ENCODE measurements around the gene RETN. TPM values are rescaled to one million over a fixed set of nuclear protein-coding genes. Genes with fewer than 3 reads are reported as not detected.

Gene RETN
- total RNA-seq, 1 experiment from 2014 or later = not detected

DNA sequence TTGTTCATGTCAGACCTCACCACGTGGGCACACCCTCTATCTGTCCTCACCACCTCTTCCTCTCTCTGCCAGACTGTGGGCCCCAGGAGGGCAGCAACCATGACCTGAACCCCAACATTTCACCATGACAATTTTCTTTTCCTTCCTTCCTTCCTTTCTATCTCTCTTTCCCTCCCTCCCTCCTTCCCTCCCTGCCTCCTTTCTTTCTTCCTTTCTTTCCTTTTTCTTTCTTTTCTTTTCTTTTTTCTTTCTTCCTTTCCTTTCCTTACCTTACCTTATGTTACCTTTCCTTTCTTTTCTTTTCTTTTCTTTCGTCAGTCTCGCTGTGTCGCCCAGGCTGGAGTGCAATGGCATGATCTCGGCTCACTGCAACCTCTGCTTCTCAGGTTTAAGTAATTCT, 41.8 kb downstream of the RETN start:
- POLR2A ChIA-PET = no interaction called here
- CTCF ChIA-PET = no interaction called here
- no peak for DNase-seq
- no peak overlapping the region for H3K27ac Mint-ChIP-seq (ENCODE audit: unreplicated experiment)
- no peaks in the 10 kb centered on the region for H3K4me1 ChIP-seq
- no peaks in the 10 kb centered on the region for H3K9me3 Mint-ChIP-seq (ENCODE audit: unreplicated experiment)
- TF ChIP-seq, protein P1, sequence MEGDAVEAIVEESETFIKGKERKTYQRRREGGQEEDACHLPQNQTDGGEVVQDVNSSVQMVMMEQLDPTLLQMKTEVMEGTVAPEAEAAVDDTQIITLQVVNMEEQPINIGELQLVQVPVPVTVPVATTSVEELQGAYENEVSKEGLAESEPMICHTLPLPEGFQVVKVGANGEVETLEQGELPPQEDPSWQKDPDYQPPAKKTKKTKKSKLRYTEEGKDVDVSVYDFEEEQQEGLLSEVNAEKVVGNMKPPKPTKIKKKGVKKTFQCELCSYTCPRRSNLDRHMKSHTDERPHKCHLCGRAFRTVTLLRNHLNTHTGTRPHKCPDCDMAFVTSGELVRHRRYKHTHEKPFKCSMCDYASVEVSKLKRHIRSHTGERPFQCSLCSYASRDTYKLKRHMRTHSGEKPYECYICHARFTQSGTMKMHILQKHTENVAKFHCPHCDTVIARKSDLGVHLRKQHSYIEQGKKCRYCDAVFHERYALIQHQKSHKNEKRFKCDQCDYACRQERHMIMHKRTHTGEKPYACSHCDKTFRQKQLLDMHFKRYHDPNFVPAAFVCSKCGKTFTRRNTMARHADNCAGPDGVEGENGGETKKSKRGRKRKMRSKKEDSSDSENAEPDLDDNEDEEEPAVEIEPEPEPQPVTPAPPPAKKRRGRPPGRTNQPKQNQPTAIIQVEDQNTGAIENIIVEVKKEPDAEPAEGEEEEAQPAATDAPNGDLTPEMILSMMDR (IDR thresholded peaks at IDR 0.05; ENCODE audit: insufficient read depth in 1 of 2, low read depth in 1 of 2, low read length in 1 of 2, severe bottlenecking in 1 of 2, unreplicated experiment in 1 of 2) = no peak
- no peaks in the 10 kb centered on the region for H3K9me3 ChIP-seq
- intact Hi-C loops (cut with micrococcal nuclease; ENCODE audit: unreplicated experiment) = no loop called here
- no peak overlapping the region for H3K4me3 ChIP-seq (ENCODE audit: low read depth, low read length)
- BruUV-seq (replicated peaks) = no TSS peak
- no peaks in the 10 kb centered on the region for H3K4me1 Mint-ChIP-seq (ENCODE audit: low read depth, unreplicated experiment)
- H3K36me3 Mint-ChIP-seq (ENCODE audit: insufficient read depth, unreplicated experiment) = no peaks in the 10 kb centered on the region
- H3K27me3 ChIP-seq (replicated peaks; ENCODE audit: control insufficient read depth, insufficient read depth, low read length) = no peaks in the 10 kb centered on the region
- H3K4me3 Mint-ChIP-seq (ENCODE audit: unreplicated experiment) = no peak overlapping the region
- no peaks in the 10 kb centered on the region for H3K36me3 ChIP-seq (ENCODE audit: control insufficient read depth, insufficient read depth, low read length)
- H3K27me3 Mint-ChIP-seq (ENCODE audit: insufficient read depth, unreplicated experiment) = no peaks in the 10 kb centered on the region

DNA sequence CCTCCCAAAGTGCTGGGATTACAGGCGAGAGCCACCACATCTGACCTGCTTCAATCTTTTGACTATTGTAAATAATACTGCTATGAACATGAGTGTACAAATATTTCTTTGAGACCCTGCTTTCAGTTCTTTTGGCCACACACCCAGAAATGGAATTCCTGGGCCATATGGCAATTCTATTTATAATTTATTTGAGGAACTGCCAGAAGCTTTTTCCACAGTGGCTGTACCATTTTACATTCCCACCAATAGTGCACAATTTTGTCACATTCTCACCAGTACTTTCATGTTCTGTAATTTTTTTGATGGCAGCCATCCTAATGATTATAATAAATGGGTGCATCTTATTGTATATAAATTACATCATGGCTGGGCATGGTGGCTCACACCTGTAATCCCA, 46.8 kb downstream of the RETN start:
- H3K4me1 Mint-ChIP-seq (ENCODE audit: low read depth, unreplicated experiment) = no peaks in the 10 kb centered on the region
- TF ChIP-seq, protein P1 (IDR thresholded peaks at IDR 0.05; ENCODE audit: insufficient read depth in 1 of 2, low read depth in 1 of 2, low read length in 1 of 2, severe bottlenecking in 1 of 2, unreplicated experiment in 1 of 2) = no peak
- H3K9me3 Mint-ChIP-seq (ENCODE audit: unreplicated experiment) = no peaks in the 10 kb centered on the region
- no peaks in the 10 kb centered on the region for H3K27me3 Mint-ChIP-seq (ENCODE audit: insufficient read depth, unreplicated experiment)
- intact Hi-C loops (cut with micrococcal nuclease; ENCODE audit: unreplicated experiment) = no loop called here
- CTCF ChIA-PET = no interaction called here
- Histone ChIP-seq H3K36me3 (ENCODE audit: control insufficient read depth, insufficient read depth, low read length) (no peaks in the 10 kb centered on the region), H3K27me3 (replicated peaks; ENCODE audit: control insufficient read depth, insufficient read depth, low read length) (no peaks in the 10 kb centered on the region), H3K4me1 (no peaks in the 10 kb centered on the region), H3K4me3 (ENCODE audit: low read depth, low read length) (no peak overlapping the region), H3K9me3 (no peaks in the 10 kb centered on the region)
- no peaks in the 10 kb centered on the region for H3K36me3 Mint-ChIP-seq (ENCODE audit: insufficient read depth, unreplicated experiment)
- no peak for DNase-seq
- no peak overlapping the region for H3K27ac Mint-ChIP-seq (ENCODE audit: unreplicated experiment)
- POLR2A ChIA-PET = no interaction called here
- H3K4me3 Mint-ChIP-seq (ENCODE audit: unreplicated experiment) = no peak overlapping the region
- BruUV-seq (replicated peaks) = no TSS peak

DNA sequence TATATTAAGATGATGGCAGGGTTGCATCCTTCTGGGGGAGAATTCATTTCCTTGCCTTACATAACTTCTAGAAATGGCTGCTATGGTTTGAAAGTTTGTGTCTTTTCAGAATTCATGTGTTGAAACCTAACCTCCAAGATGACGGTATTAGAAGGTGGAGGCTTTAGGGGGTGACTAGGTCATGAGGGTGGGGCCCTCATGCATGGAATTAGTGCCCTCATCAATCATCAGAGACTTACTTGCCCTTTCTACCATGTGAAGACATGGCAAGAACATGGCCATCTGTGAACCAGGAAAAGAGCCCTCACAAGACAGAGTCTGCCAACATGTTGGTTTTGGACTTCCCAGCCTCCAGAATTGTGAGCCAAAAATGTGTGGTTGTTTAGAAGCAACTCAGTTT, 47.9 kb downstream of the RETN start:
- no peaks in the 10 kb centered on the region for H3K27me3 ChIP-seq (replicated peaks; ENCODE audit: control insufficient read depth, insufficient read depth, low read length)
- H3K36me3 Mint-ChIP-seq (ENCODE audit: insufficient read depth, unreplicated experiment) = no peaks in the 10 kb centered on the region
- H3K4me1 Mint-ChIP-seq (ENCODE audit: low read depth, unreplicated experiment) = no peaks in the 10 kb centered on the region
- no peak for DNase-seq
- no peak overlapping the region for H3K27ac Mint-ChIP-seq (ENCODE audit: unreplicated experiment)
- H3K4me3 ChIP-seq (ENCODE audit: low read depth, low read length) = no peak overlapping the region
- intact Hi-C loops (cut with micrococcal nuclease; ENCODE audit: unreplicated experiment) = no loop called here
- no peaks in the 10 kb centered on the region for H3K27me3 Mint-ChIP-seq (ENCODE audit: insufficient read depth, unreplicated experiment)
- BruUV-seq (replicated peaks) = no TSS peak
- POLR2A ChIA-PET = no interaction called here
- no peak overlapping the region for H3K4me3 Mint-ChIP-seq (ENCODE audit: unreplicated experiment)
- H3K36me3 ChIP-seq (ENCODE audit: control insufficient read depth, insufficient read depth, low read length) = no peaks in the 10 kb centered on the region
- CTCF ChIA-PET = no interaction called here
- no peaks in the 10 kb centered on the region for H3K9me3 Mint-ChIP-seq (ENCODE audit: unreplicated experiment)
- TF ChIP-seq, protein P1 (IDR thresholded peaks at IDR 0.05; ENCODE audit: insufficient read depth in 1 of 2, low read depth in 1 of 2, low read length in 1 of 2, severe bottlenecking in 1 of 2, unreplicated experiment in 1 of 2) = no peak
- H3K4me1 ChIP-seq = no peaks in the 10 kb centered on the region
- H3K9me3 ChIP-seq = no peaks in the 10 kb centered on the region
